ENCODE data around the gene USP30.
"Not testable (repeated sequence)": the region's sequence is repeated elsewhere in the genome, so short reads cannot be mapped to it uniquely, and the experiment has no call there.

Gene USP30

GRCh38 chr12:109027767-109028166 is 24.6 kb upstream of the USP30 start:
- Histone ChIP-seq H3K9me3 (ENCODE audit: control insufficient read depth, insufficient read depth, low read length) (no peaks in the 10 kb centered on the region), H3K4me1 (ENCODE audit: control insufficient read depth, insufficient read depth, low read length) (no peaks in the 10 kb centered on the region), H3K4me3 (ENCODE audit: low read depth, low read length) (no peak overlapping the region), H3K36me3 (ENCODE audit: control insufficient read depth, insufficient read depth, low read length) (no peaks in the 10 kb centered on the region), H3K27me3 (ENCODE audit: control insufficient read depth, insufficient read depth, low read length) (no peaks in the 10 kb centered on the region), H3K9ac (ENCODE audit: low read depth, low read length) (no peak overlapping the region)

GRCh38 chr12:109028624-109029023 is 23.8 kb upstream of the USP30 start:
- not testable (repeated sequence) for H3K27me3 ChIP-seq (ENCODE audit: control insufficient read depth, insufficient read depth, low read length); H3K36me3 ChIP-seq (ENCODE audit: control insufficient read depth, insufficient read depth, low read length); H3K9ac ChIP-seq (ENCODE audit: low read depth, low read length); H3K4me1 ChIP-seq (ENCODE audit: control insufficient read depth, insufficient read depth, low read length); H3K9me3 ChIP-seq (ENCODE audit: control insufficient read depth, insufficient read depth, low read length); H3K4me3 ChIP-seq (ENCODE audit: low read depth, low read length)

DNA sequence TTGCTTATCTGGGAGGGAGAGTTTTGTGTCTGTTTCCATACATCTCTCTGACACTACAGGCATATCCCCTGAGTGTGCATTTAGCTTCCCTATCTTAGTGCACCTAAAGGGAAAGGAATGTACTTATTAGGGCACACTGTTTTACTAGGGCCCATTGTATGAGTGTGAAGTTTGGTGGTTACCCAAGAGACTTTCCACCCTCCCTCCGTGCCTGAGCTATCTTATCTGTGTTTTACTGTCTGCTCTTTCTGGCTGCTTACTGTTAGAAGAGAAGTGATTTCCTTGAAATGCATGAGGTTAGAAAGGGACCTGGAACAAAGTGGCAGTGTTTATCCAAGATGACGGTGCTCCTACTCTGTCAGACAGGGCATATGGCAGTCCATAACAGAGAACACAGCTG is 23.0 kb upstream of the USP30 start:
- H3K27me3 ChIP-seq (ENCODE audit: control insufficient read depth, insufficient read depth, low read length), result no peaks in the 10 kb centered on the region
- no peaks in the 10 kb centered on the region for H3K36me3 ChIP-seq (ENCODE audit: control insufficient read depth, insufficient read depth, low read length)
- no peak overlapping the region for H3K4me3 ChIP-seq (ENCODE audit: low read depth, low read length)
- H3K9me3 ChIP-seq (ENCODE audit: control insufficient read depth, insufficient read depth, low read length), result no peaks in the 10 kb centered on the region
- no peak overlapping the region for H3K9ac ChIP-seq (ENCODE audit: low read depth, low read length)
- H3K4me1 ChIP-seq (ENCODE audit: control insufficient read depth, insufficient read depth, low read length), result no peaks in the 10 kb centered on the region

DNA sequence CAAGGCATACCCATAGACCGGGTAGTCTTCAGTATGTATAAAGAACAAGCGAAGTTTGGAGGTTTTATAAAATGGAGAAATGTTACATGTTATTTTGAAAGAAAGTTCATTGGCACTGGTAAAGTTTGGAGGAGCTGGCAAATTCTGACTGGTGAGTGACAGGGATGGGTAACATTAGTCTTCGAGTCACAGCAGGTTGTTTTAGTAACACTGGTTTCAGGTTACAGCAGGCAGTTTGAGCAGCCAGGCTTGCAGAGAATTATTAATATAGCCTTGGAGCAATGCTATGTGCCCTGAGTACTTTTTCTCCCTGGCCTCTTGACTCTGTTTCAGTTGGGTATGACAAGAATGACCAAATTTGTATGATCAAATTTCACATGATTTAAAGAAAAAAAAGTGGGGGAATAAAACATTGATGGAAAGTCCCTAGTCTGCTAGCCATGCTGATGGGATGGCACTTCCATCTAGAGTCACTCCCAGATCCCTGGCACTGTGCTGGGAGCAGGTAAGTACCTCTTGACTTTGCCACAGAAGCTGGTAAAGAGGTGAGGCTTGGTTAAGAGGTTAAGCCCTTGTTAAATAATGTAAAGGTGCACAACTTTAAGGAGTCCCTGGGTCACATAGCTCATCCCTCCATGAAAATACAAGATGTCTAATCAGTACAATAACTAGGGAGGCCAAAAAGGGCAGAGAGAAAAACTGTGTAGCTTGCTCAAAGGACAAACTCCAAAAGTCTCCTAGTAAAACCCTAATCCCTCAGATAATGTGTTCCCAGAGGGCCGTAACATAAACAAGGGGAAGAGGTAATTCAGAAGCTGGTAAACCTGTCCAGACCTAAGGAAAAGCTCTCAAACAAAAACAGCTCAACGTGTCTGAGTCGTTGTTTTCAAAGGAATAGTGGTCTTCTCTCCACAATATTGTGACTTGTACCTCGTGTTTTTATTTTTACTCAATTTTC is 18.9 kb upstream of the USP30 start:
- Histone ChIP-seq H3K9ac (ENCODE audit: low read depth, low read length) (no peak overlapping the region), H3K4me1 (ENCODE audit: control insufficient read depth, insufficient read depth, low read length) (no peaks in the 10 kb centered on the region), H3K9me3 (ENCODE audit: control insufficient read depth, insufficient read depth, low read length) (no peaks in the 10 kb centered on the region), H3K27me3 (ENCODE audit: control insufficient read depth, insufficient read depth, low read length) (no peaks in the 10 kb centered on the region), H3K36me3 (ENCODE audit: control insufficient read depth, insufficient read depth, low read length) (no peaks in the 10 kb centered on the region), H3K4me3 (ENCODE audit: low read depth, low read length) (no peak overlapping the region)

- H3K4me1 ChIP-seq (ENCODE audit: control insufficient read depth, insufficient read depth, low read length), result no peaks in the 10 kb centered on the region
- H3K4me3 ChIP-seq (ENCODE audit: low read depth, low read length), result no peak overlapping the region
- H3K36me3 ChIP-seq (ENCODE audit: control insufficient read depth, insufficient read depth, low read length), result no peaks in the 10 kb centered on the region
- no peaks in the 10 kb centered on the region for H3K27me3 ChIP-seq (ENCODE audit: control insufficient read depth, insufficient read depth, low read length)
- H3K9me3 ChIP-seq (ENCODE audit: control insufficient read depth, insufficient read depth, low read length), result no peaks in the 10 kb centered on the region
- H3K9ac ChIP-seq (ENCODE audit: low read depth, low read length), result no peak overlapping the region
These were observed 15.4 kb upstream of the USP30 start for GRCh38 chr12:109036975-109037374.

DNA sequence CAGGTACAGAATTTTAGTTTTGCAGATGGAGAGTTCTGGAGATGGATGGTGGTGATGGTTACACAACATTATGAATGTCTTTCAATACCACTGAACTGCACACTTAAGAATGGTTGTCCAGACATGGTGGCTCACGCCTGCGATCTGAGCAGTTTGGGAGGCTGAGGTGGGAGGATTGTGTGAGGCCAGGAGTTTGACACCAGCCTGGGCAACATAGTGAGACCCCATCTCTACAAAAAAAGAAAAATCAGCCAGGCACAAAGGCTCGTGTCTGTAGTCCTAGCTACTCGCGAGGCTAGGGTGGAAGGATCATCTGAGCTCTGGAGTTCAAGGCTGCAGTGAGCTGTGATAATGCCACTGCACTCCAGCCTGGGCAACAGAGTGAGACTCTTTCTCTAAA is 8.1 kb upstream of the USP30 start:
- Histone ChIP-seq H3K4me1 (ENCODE audit: control insufficient read depth, insufficient read depth, low read length) (no peaks in the 10 kb centered on the region), H3K4me3 (ENCODE audit: low read depth, low read length) (no peak overlapping the region), H3K36me3 (ENCODE audit: control insufficient read depth, insufficient read depth, low read length) (no peaks in the 10 kb centered on the region), H3K9me3 (ENCODE audit: control insufficient read depth, insufficient read depth, low read length) (no peaks in the 10 kb centered on the region), H3K27me3 (ENCODE audit: control insufficient read depth, insufficient read depth, low read length) (no peaks in the 10 kb centered on the region), H3K9ac (ENCODE audit: low read depth, low read length) (no peak overlapping the region)

DNA sequence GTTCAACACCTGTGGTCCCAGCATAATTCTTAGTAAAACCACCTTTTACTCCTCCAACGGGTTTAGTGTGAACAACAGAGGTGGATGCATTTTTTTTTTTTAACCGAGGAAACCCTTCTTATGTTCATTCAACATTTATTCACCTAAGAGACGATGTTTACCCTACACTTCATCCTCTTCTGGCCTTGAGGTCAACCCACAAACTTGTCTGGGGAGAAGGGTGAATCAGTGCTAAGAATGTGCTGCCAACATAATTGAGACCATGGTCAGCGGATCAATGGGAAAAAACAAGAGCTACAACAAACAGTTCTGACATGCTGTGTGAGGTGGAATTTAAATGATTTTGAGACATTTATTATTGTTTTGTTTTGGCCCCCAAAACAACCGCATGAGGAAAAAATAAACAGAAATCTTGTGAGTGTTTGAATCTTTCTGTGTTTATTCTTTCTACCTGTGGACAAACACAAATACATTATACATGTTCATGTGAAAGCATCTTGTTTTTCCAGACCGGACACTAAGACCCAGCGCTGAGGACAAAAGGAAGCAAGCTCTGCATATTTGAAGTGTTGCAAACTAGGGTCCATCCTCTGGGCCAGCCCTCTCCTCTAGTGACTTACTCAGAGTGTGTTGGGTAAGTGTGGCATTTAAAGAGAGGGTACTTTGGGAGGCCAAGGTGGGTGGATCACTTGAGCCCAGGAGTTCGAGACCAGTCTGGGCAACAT is 5.1 kb upstream of the USP30 start:
- H3K27me3 ChIP-seq (ENCODE audit: control insufficient read depth, insufficient read depth, low read length), result no peaks in the 10 kb centered on the region
- H3K9ac ChIP-seq (ENCODE audit: low read depth, low read length), result no peak overlapping the region
- no peaks in the 10 kb centered on the region for H3K4me1 ChIP-seq (ENCODE audit: control insufficient read depth, insufficient read depth, low read length)
- H3K9me3 ChIP-seq (ENCODE audit: control insufficient read depth, insufficient read depth, low read length), result no peaks in the 10 kb centered on the region
- H3K36me3 ChIP-seq (ENCODE audit: control insufficient read depth, insufficient read depth, low read length), result no peaks in the 10 kb centered on the region
- H3K4me3 ChIP-seq (ENCODE audit: low read depth, low read length), result no peak overlapping the region

- not testable (repeated sequence) for H3K4me3 ChIP-seq (ENCODE audit: low read depth, low read length); H3K9ac ChIP-seq (ENCODE audit: low read depth, low read length); H3K36me3 ChIP-seq (ENCODE audit: control insufficient read depth, insufficient read depth, low read length); H3K4me1 ChIP-seq (ENCODE audit: control insufficient read depth, insufficient read depth, low read length); H3K9me3 ChIP-seq (ENCODE audit: control insufficient read depth, insufficient read depth, low read length); H3K27me3 ChIP-seq (ENCODE audit: control insufficient read depth, insufficient read depth, low read length)
These were observed 3.7 kb upstream of the USP30 start for GRCh38 chr12:109048706-109049105.

DNA sequence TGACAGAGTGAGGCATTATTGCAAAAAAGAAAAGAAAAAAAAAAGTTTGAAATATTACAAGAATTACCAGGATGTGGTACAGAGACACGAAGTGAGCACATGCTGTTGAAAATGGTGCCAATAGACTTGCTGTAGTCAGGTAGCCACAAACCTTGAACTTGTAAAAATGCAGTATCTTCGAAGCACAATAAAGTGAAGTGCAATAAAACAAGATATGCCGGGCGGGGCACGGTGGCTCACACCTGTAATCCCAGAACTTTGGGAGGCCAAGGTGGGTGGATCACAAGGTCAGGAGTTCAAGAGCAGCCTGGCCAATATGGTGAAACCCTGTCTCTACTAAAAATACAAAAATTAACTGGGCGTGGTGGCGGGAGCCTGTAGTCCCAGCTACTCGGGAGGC is 2.6 kb upstream of the USP30 start:
- H3K4me1 ChIP-seq (ENCODE audit: control insufficient read depth, insufficient read depth, low read length), result not testable (repeated sequence)

GRCh38 chr12:109052097-109052413 is 321 bp upstream of the USP30 start:
- H3K9ac ChIP-seq (ENCODE audit: low read depth, low read length), result no peak overlapping the region
- H3K4me3 ChIP-seq (ENCODE audit: low read depth, low read length), result peak overlapping the region; percentile 73
- no peaks in the 10 kb centered on the region for H3K36me3 ChIP-seq (ENCODE audit: control insufficient read depth, insufficient read depth, low read length)
- no peaks in the 10 kb centered on the region for H3K27me3 ChIP-seq (ENCODE audit: control insufficient read depth, insufficient read depth, low read length)
- H3K4me1 ChIP-seq (ENCODE audit: control insufficient read depth, insufficient read depth, low read length), result peaks cover 3% of the 10 kb centered on the region
- no peaks in the 10 kb centered on the region for H3K9me3 ChIP-seq (ENCODE audit: control insufficient read depth, insufficient read depth, low read length)

More for the DNA sequence above, 2.6 kb upstream of the USP30 start:
- H3K36me3 ChIP-seq (ENCODE audit: control insufficient read depth, insufficient read depth, low read length); H3K9ac ChIP-seq (ENCODE audit: low read depth, low read length); H3K4me3 ChIP-seq (ENCODE audit: low read depth, low read length); H3K27me3 ChIP-seq (ENCODE audit: control insufficient read depth, insufficient read depth, low read length); H3K9me3 ChIP-seq (ENCODE audit: control insufficient read depth, insufficient read depth, low read length): not testable (repeated sequence)

- Histone ChIP-seq H3K4me1 (ENCODE audit: control insufficient read depth, insufficient read depth, low read length) (peaks cover 3% of the 10 kb centered on the region), H3K36me3 (ENCODE audit: control insufficient read depth, insufficient read depth, low read length) (no peaks in the 10 kb centered on the region), H3K4me3 (ENCODE audit: low read depth, low read length) (peak overlapping the region; percentile 73), H3K27me3 (ENCODE audit: control insufficient read depth, insufficient read depth, low read length) (no peaks in the 10 kb centered on the region), H3K9me3 (ENCODE audit: control insufficient read depth, insufficient read depth, low read length) (no peaks in the 10 kb centered on the region), H3K9ac (ENCODE audit: low read depth, low read length) (peak overlapping the region; percentile 12)
These were observed 1.2 kb downstream of the USP30 start for GRCh38 chr12:109053382-109054123.
